Naive thymus-derived CD4-positive, alpha-beta T cell (primary cell): Measurements from ENCODE around the gene PHOSPHO1. TPM values are rescaled to one million over a fixed set of nuclear protein-coding genes. Genes with fewer than 3 reads are reported as not detected.

Experiments
- ATAC-seq: fragments of 150-1000 bp; cut with Tn5 transposase; 2 replicates; pipeline ENCODE4 v1.10.0; 2021; ENCODE audit warnings: mild to moderate bottlenecking, moderate library complexity
- CTCF ChIA-PET: fragments of 350-600 bp; sonication (Branson Sonifier 250); formaldehyde crosslinking; loops from one replicate; lab custom pipeline; 2021; ENCODE audit warnings: antibody characterized with exemption; lab: Charles Lee
- POLR2A ChIA-PET: fragments of 350-600 bp; sonication (Branson Sonifier 250); formaldehyde crosslinking; loops from one replicate; lab custom pipeline; 2021; ENCODE audit warnings: antibody characterized with exemption, inconsistent platforms; lab: Charles Lee
- DNase-seq, 9 donors: peaks; one replicate each; pipeline versions ENCODE4 v3.0.0 to v3.0.0-alpha.2; 2020 to 2022; ENCODE audit warnings: mixed read lengths in 1 of 9
- H3K27ac ChIP-seq: one replicate; pipeline ENCODE4 v1.7.0; 2013; ENCODE audit warnings: mild to moderate bottlenecking, low read depth, low read length, moderate library complexity
- H3K27me3 ChIP-seq, 2 donors: one replicate each; pipeline ENCODE4 v1.7.0; 2013; ENCODE audit warnings: low read length in 2 of 2, mild to moderate bottlenecking in 2 of 2, moderate library complexity in 2 of 2; ENCODE audit not compliant: control insufficient read depth in 2 of 2, insufficient read depth in 2 of 2
- H3K36me3 ChIP-seq, 3 experiments: 1 replicate in 2 of 3; 2 replicates in 1 of 3; pipeline ENCODE4 v1.7.0; 2013; ENCODE audit warnings: low read length in 3 of 3, mild to moderate bottlenecking in 3 of 3, moderate library complexity in 1 of 3; ENCODE audit not compliant: insufficient read depth in 3 of 3, control insufficient read depth in 2 of 3
- H3K4me1 ChIP-seq, 2 donors: one replicate each; pipeline ENCODE4 v1.7.0; 2013; ENCODE audit warnings: low read length in 2 of 2, mild to moderate bottlenecking in 2 of 2, moderate library complexity in 1 of 2; ENCODE audit not compliant: control insufficient read depth in 2 of 2, insufficient read depth in 2 of 2
- H3K4me3 ChIP-seq: 2 replicates; pipeline ENCODE4 v1.7.0; 2013; ENCODE audit warnings: mild to moderate bottlenecking, low read length
- H3K9me3 ChIP-seq, 3 experiments: 1 replicate in 2 of 3; 2 replicates in 1 of 3; pipeline ENCODE4 v1.7.0; 2013; ENCODE audit warnings: low read length in 3 of 3; ENCODE audit not compliant: control insufficient read depth in 2 of 3
- H3K27ac Mint-ChIP-seq, 9 donors: one replicate each; pipeline ENCODE4 v1.8.0; 2020 to 2022; ENCODE audit warnings: mixed read lengths in 9 of 9, mild to moderate bottlenecking in 8 of 9, moderate library complexity in 5 of 9, inconsistent platforms in 2 of 9
- H3K27me3 Mint-ChIP-seq, 5 donors: one replicate each; pipeline ENCODE4 v1.8.0; 2021 to 2022; ENCODE audit warnings: mixed read lengths in 5 of 5, mild to moderate bottlenecking in 1 of 5
- H3K36me3 Mint-ChIP-seq, 5 donors: one replicate each; pipeline ENCODE4 v1.8.0; 2020 to 2022; ENCODE audit warnings: mixed read lengths in 5 of 5, mild to moderate bottlenecking in 3 of 5, inconsistent platforms in 1 of 5
- H3K4me1 Mint-ChIP-seq, 7 donors: one replicate each; pipeline ENCODE4 v1.8.0; 2020 to 2022; ENCODE audit warnings: mixed read lengths in 7 of 7, mild to moderate bottlenecking in 3 of 7, inconsistent platforms in 1 of 7
- H3K4me3 Mint-ChIP-seq, 10 donors: one replicate each; pipeline ENCODE4 v1.8.0; 2020 to 2022; ENCODE audit warnings: mild to moderate bottlenecking in 10 of 10, mixed read lengths in 10 of 10, moderate library complexity in 6 of 10, inconsistent platforms in 2 of 10
- H3K9me3 Mint-ChIP-seq, 11 donors: one replicate each; pipeline ENCODE4 v1.8.0; 2020 to 2022; ENCODE audit warnings: mixed read lengths in 11 of 11, mild to moderate bottlenecking in 4 of 11, inconsistent platforms in 1 of 11, moderate library complexity in 1 of 11
- intact Hi-C, 2 donors: fragments of 100-400 bp; cut with micrococcal nuclease; formaldehyde crosslinking; loops; one replicate each; pipeline ENCODE4 v1.15.1; 2023
- polyA plus RNA-seq, 2 donors: library from polyadenylated mRNA; unstranded; fragments of 300-500 nt; fragmentation: Illumina TruSeq; gene quantifications; one replicate each; pipeline ENCODE4 v1.2.3, GENCODE V29; 2021
- total RNA-seq, 6 experiments: library from RNA in 5 of 6; stranded (reverse) in 5 of 6; gene quantifications; 1 replicate in 5 of 6; 2 replicates in 1 of 6; pipeline ENCODE4 v1.2.3 and lab custom pipeline; 2021 to 2026

Gene PHOSPHO1
- total and polyA plus RNA-seq, 7 experiments from 2014 or later: 0.17 to 0.99 (median 0.46) TPM; not detected in 4

- Mint-ChIP-seq H3K36me3 (peaks cover 0 to 62% (median 4%) of the 10 kb centered on the region in 5 donors), H3K27me3 (no peaks in the 10 kb centered on the region), H3K9me3 (no peaks in the 10 kb centered on the region), H3K4me1 (peaks cover 73 to 94% (median 85%) of the 10 kb centered on the region in 7 donors), H3K27ac (peak overlapping the region; percentile 23 to 93 (median 86)), H3K4me3 (peak overlapping the region; percentile 38 to 96 (median 66))
- intact Hi-C loops: no loop called here
- H3K4me1 ChIP-seq: peaks cover 72 to 85% of the 10 kb centered on the region in 2 donors
- no peaks in the 10 kb centered on the region for H3K27me3 ChIP-seq
- no peaks in the 10 kb centered on the region for H3K36me3 ChIP-seq
- ATAC-seq (no peak), DNase-seq (no peak)
- ChIA-PET CTCF (interaction anchor here (1.2 to 1.5 kb wide), 2 partner anchors 13 to 24 kb away, joined by 3 to 6 read pairs; no protein-coding TSS in a partner anchor), POLR2A (interaction anchor here (0.7 to 17.4 kb wide), 3 partner anchors 10 to 18 kb away, joined by 3 to 237 read pairs (median 4); partner anchors contain the start of gene PHOSPHO1)
- no peak overlapping the region for H3K4me3 ChIP-seq
- peak overlapping the region; percentile 38 for H3K27ac ChIP-seq
- no peaks in the 10 kb centered on the region for H3K9me3 ChIP-seq
Measured at GRCh38 chr17:49214676-49215360, 15.8 kb downstream of the PHOSPHO1 start.

GRCh38 chr17:49213847-49214246 is 16.7 kb downstream of the PHOSPHO1 start:
- CTCF ChIA-PET: no interaction called here
- H3K4me3 ChIP-seq: no peak overlapping the region
- intact Hi-C loops: no loop called here

GRCh38 chr17:49213399-49213798 is 17.2 kb downstream of the PHOSPHO1 start:
- no peak for ATAC-seq
- peak overlapping the region; percentile 58 to 92 (median 86) for H3K27ac Mint-ChIP-seq
- Histone ChIP-seq H3K27ac (peak overlapping the region; percentile 40), H3K27me3 (no peaks in the 10 kb centered on the region), H3K9me3 (no peaks in the 10 kb centered on the region), H3K4me1 (peaks cover 72 to 85% of the 10 kb centered on the region in 2 donors), H3K4me3 (peak overlapping the region; percentile 25), H3K36me3 (no peaks in the 10 kb centered on the region)
- ChIA-PET POLR2A (interaction anchor here (17.4 kb wide), 1 partner anchor 17 kb away, joined by 237 read pairs; no protein-coding TSS in a partner anchor), CTCF (interaction anchor here (1.8 kb wide), 1 partner anchor 14 kb away, joined by 12 read pairs; no protein-coding TSS in a partner anchor)
- no peaks in the 10 kb centered on the region for H3K9me3 Mint-ChIP-seq
- H3K36me3 Mint-ChIP-seq: peaks cover 0 to 55% (median 4%) of the 10 kb centered on the region in 5 donors
- DNase-seq: no peak
- intact Hi-C loops: no loop called here
- H3K4me1 Mint-ChIP-seq: peaks cover 79 to 94% (median 87%) of the 10 kb centered on the region in 7 donors
- H3K4me3 Mint-ChIP-seq: peak overlapping the region in 9 of 10 donors; percentile 39 to 96 (median 92)
- H3K27me3 Mint-ChIP-seq: no peaks in the 10 kb centered on the region

More at GRCh38 chr17:49213847-49214246, 16.7 kb downstream of the PHOSPHO1 start:
- no peak for ATAC-seq
- no peaks in the 10 kb centered on the region for H3K9me3 Mint-ChIP-seq
- no peaks in the 10 kb centered on the region for H3K9me3 ChIP-seq
- H3K27ac ChIP-seq: peak overlapping the region; percentile 40
- POLR2A ChIA-PET: interaction anchor here (17.4 kb wide), 1 partner anchor 17 kb away, joined by 237 read pairs; no protein-coding TSS in a partner anchor
- H3K27me3 ChIP-seq: no peaks in the 10 kb centered on the region
- H3K36me3 ChIP-seq: no peaks in the 10 kb centered on the region
- peaks cover 80 to 94% (median 87%) of the 10 kb centered on the region in 7 donors for H3K4me1 Mint-ChIP-seq
- no peaks in the 10 kb centered on the region for H3K27me3 Mint-ChIP-seq
- DNase-seq: no peak
- H3K27ac Mint-ChIP-seq: peak overlapping the region; percentile 58 to 92 (median 86)
- peaks cover 72 to 85% of the 10 kb centered on the region in 2 donors for H3K4me1 ChIP-seq
- H3K4me3 Mint-ChIP-seq: peak overlapping the region in 8 of 10 donors; percentile 26 to 96 (median 83)
- H3K36me3 Mint-ChIP-seq: peaks cover 0 to 57% (median 4%) of the 10 kb centered on the region in 5 donors

- ATAC-seq: peak; percentile 88
- intact Hi-C loops: loop anchor here (1.0 to 2.0 kb wide), 5 partner anchors 8 to 20 kb away; partner anchors contain the start of gene PHOSPHO1 (in 1 of the 2)
- ChIA-PET POLR2A (interaction anchor here (1.5 to 17.4 kb wide), 5 partner anchors 10 to 14 kb away, joined by 3 to 237 read pairs (median 5); no protein-coding TSS in a partner anchor), CTCF (interaction anchor here (0.6 to 3.1 kb wide), 2 partner anchors 14 to 17 kb away, joined by 3 to 11 read pairs; no protein-coding TSS in a partner anchor)
- peaks cover 0 to 42% (median 0%) of the 10 kb centered on the region in 5 donors for H3K36me3 Mint-ChIP-seq
- H3K4me1 ChIP-seq: peaks cover 54 to 58% of the 10 kb centered on the region in 2 donors
- H3K4me3 Mint-ChIP-seq: peak within 1 kb of the TSS; percentile 72 to 96 (median 93)
- H3K27me3 Mint-ChIP-seq: no peaks in the 10 kb centered on the region
- peak within 1 kb of the TSS; percentile 80 to 95 (median 89) for H3K27ac Mint-ChIP-seq
- peaks cover 63 to 81% (median 71%) of the 10 kb centered on the region in 7 donors for H3K4me1 Mint-ChIP-seq
- no peaks in the 10 kb centered on the region for H3K9me3 ChIP-seq
- H3K36me3 ChIP-seq: no peaks in the 10 kb centered on the region
- no peaks in the 10 kb centered on the region for H3K27me3 ChIP-seq
- no peaks in the 10 kb centered on the region for H3K9me3 Mint-ChIP-seq
- peak within 1 kb of the TSS; percentile 84 for H3K4me3 ChIP-seq
- H3K27ac ChIP-seq: peak within 1 kb of the TSS; percentile 82
- peak; percentile 23 to 70 (median 62) for DNase-seq
Measured at GRCh38 chr17:49210158-49211029, 20.2 kb downstream of the PHOSPHO1 start, which contains the start of the genes ABI3 and GNGT2. Gene ABI3, plus strand, starts transcription at chr17:49210707. Its CDS starts 18 bp downstream, at chr17:49210725. Gene GNGT2, minus strand, starts transcription at chr17:49210574. Its CDS starts 3,152 bp downstream, at chr17:49207422.

- Histone ChIP-seq H3K4me3 (peak overlapping the region; percentile 84), H3K27ac (peak overlapping the region; percentile 82), H3K4me1 (peaks cover 43 to 49% of the 10 kb centered on the region in 2 donors), H3K36me3 (no peaks in the 10 kb centered on the region), H3K27me3 (no peaks in the 10 kb centered on the region), H3K9me3 (no peaks in the 10 kb centered on the region)
- no peaks in the 10 kb centered on the region for H3K27me3 Mint-ChIP-seq
- H3K9me3 Mint-ChIP-seq: no peaks in the 10 kb centered on the region
- peak overlapping the region; percentile 72 to 96 (median 93) for H3K4me3 Mint-ChIP-seq
- ATAC-seq: peak; percentile 53
- peak overlapping the region; percentile 80 to 95 (median 89) for H3K27ac Mint-ChIP-seq
- peaks cover 53 to 70% (median 63%) of the 10 kb centered on the region in 7 donors for H3K4me1 Mint-ChIP-seq
- POLR2A ChIA-PET: interaction anchor here (0.6 to 17.4 kb wide), 6 partner anchors 9 to 148 kb away, joined by 3 to 237 read pairs (median 6); no protein-coding TSS in a partner anchor
- CTCF ChIA-PET: interaction anchor here (1.1 to 3.1 kb wide), 5 partner anchors 8 to 29 kb away, joined by 4 to 11 read pairs (median 5); no protein-coding TSS in a partner anchor
- H3K36me3 Mint-ChIP-seq: peaks cover 0 to 43% (median 0%) of the 10 kb centered on the region in 5 donors
- DNase-seq: peak in 1 of 9 donors; percentile 29
- intact Hi-C loops: no loop called here
Measured at GRCh38 chr17:49209061-49209571, 21.5 kb downstream of the PHOSPHO1 start.
